ENCODE measurements around the gene TAS1R3.

The TAS1R3 gene

GRCh38 chr1:1347663-1348419 is 16.8 kb downstream of the TAS1R3 start:
- peak overlapping the region; percentile 35 to 76 for H3K27ac Mint-ChIP-seq
- DNase-seq: no peak
- H3K4me1 Mint-ChIP-seq (ENCODE audit: low read depth in 2 of 2): peaks cover 8 to 18% of the 10 kb centered on the region in 2 donors
- H3K4me3 Mint-ChIP-seq: peak overlapping the region; percentile 63 to 71
- H3K36me3 Mint-ChIP-seq (ENCODE audit: insufficient read depth): peaks cover 8% of the 10 kb centered on the region
- ATAC-seq (replicated peaks): no peak
- no peaks in the 10 kb centered on the region for H3K9me3 Mint-ChIP-seq
- H3K27me3 Mint-ChIP-seq: peaks cover 7 to 11% of the 10 kb centered on the region in 2 donors

DNA sequence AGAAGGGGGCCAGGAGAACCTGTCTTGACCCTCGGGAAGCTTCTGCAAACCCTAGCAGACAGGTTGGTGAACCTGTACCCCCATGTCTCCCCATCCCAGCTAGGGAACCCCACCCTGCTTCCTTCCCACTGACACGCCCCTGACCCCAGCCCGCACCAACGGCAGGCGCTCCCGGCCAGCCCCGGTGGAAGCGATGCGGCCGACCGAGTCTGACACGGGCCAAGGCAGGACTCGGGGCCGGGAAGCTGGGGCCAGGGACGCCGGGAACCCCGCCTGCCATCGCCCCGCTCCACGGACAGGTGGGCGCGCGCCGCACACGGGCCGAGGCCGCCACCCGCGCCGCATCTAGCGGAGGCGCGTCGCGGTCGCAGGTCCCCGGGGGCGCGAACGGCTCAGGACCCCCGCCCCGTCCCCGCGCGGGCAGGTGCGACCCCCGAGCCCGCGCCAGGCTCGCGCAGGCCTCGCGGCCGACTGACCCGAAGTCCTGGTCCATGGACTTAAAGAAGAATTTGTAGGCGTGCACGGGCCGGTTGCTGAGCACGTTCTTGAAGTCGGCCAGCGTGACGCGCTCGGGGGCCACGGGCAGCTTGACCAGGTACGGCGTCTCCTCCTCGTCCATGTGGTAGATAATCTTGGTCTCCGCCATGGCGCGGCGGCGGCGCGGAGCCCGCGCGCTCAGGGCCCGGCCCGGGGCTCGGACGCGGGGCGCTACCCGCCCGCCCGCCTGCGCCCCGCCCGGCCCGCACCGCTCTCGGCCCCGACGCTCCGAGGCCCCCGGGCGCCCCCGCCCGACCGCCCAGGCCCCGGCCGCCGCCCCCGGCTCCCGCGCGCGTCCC is 17.6 kb downstream of the TAS1R3 start:
- DNase-seq: no peak
- Mint-ChIP-seq H3K4me1 (ENCODE audit: low read depth in 2 of 2) (peaks cover 8 to 14% of the 10 kb centered on the region in 2 donors), H3K27me3 (peaks cover 9 to 19% of the 10 kb centered on the region in 2 donors), H3K9me3 (no peaks in the 10 kb centered on the region), H3K4me3 (peak overlapping the region; percentile 63 to 71), H3K36me3 (ENCODE audit: insufficient read depth) (peaks cover 5% of the 10 kb centered on the region), H3K27ac (peak overlapping the region in 1 of 2 donors; percentile 6)
- ATAC-seq (replicated peaks): peak; percentile 40

GRCh38 chr1:1349256-1350012 is 18.4 kb downstream of the TAS1R3 start, which contains the start of gene DVL1:
Gene DVL1 (minus strand): TSS chr1:1349418. CDS start chr1:1349065, 353 bp downstream.
- DNase-seq (peak; percentile 64 to 75 (median 69)), ATAC-seq (replicated peaks) (peak; percentile 82)
- Mint-ChIP-seq H3K4me1 (ENCODE audit: low read depth in 2 of 2) (peaks cover 8 to 13% of the 10 kb centered on the region in 2 donors), H3K27ac (peak within 1 kb of the TSS in 1 of 2 donors; percentile 6), H3K27me3 (peaks cover 9 to 26% of the 10 kb centered on the region in 2 donors), H3K9me3 (no peaks in the 10 kb centered on the region), H3K36me3 (ENCODE audit: insufficient read depth) (peaks cover 9% of the 10 kb centered on the region), H3K4me3 (peak within 1 kb of the TSS; percentile 63 to 71)

- ATAC-seq (replicated peaks) (no peak), DNase-seq (no peak)
- peak overlapping the region in 1 of 2 donors; percentile 33 for H3K27ac Mint-ChIP-seq
- H3K4me3 Mint-ChIP-seq: peak overlapping the region; percentile 57 to 66
- no peaks in the 10 kb centered on the region for H3K9me3 Mint-ChIP-seq
- H3K4me1 Mint-ChIP-seq (ENCODE audit: low read depth in 2 of 2): peaks cover 6 to 10% of the 10 kb centered on the region in 2 donors
- peaks cover 9% of the 10 kb centered on the region for H3K36me3 Mint-ChIP-seq (ENCODE audit: insufficient read depth)
- H3K27me3 Mint-ChIP-seq: peaks cover 9 to 29% of the 10 kb centered on the region in 2 donors
Observed at GRCh38 chr1:1351511-1352427, 20.7 kb downstream of the TAS1R3 start.

GRCh38 chr1:1352786-1353388 is 21.8 kb downstream of the TAS1R3 start:
- ATAC-seq (replicated peaks) (no peak), DNase-seq (no peak)
- peak overlapping the region; percentile 57 to 66 for H3K4me3 Mint-ChIP-seq
- peaks cover 9% of the 10 kb centered on the region for H3K36me3 Mint-ChIP-seq (ENCODE audit: insufficient read depth)
- no peaks in the 10 kb centered on the region for H3K9me3 Mint-ChIP-seq
- peaks cover 11 to 40% of the 10 kb centered on the region in 2 donors for H3K27me3 Mint-ChIP-seq
- H3K4me1 Mint-ChIP-seq (ENCODE audit: low read depth in 2 of 2): peaks cover 0 to 3% of the 10 kb centered on the region in 2 donors
- H3K27ac Mint-ChIP-seq: no peak overlapping the region

- ATAC-seq (replicated peaks): no peak
- Mint-ChIP-seq H3K9me3 (no peaks in the 10 kb centered on the region), H3K4me1 (ENCODE audit: low read depth in 2 of 2) (peaks cover 0 to 3% of the 10 kb centered on the region in 2 donors), H3K27me3 (peaks cover 18 to 47% of the 10 kb centered on the region in 2 donors), H3K27ac (no peak overlapping the region), H3K4me3 (peak overlapping the region; percentile 20 to 63), H3K36me3 (ENCODE audit: insufficient read depth) (peaks cover 9% of the 10 kb centered on the region)
- DNase-seq: no peak
Observed at GRCh38 chr1:1353389-1354151, 22.5 kb downstream of the TAS1R3 start.

DNA sequence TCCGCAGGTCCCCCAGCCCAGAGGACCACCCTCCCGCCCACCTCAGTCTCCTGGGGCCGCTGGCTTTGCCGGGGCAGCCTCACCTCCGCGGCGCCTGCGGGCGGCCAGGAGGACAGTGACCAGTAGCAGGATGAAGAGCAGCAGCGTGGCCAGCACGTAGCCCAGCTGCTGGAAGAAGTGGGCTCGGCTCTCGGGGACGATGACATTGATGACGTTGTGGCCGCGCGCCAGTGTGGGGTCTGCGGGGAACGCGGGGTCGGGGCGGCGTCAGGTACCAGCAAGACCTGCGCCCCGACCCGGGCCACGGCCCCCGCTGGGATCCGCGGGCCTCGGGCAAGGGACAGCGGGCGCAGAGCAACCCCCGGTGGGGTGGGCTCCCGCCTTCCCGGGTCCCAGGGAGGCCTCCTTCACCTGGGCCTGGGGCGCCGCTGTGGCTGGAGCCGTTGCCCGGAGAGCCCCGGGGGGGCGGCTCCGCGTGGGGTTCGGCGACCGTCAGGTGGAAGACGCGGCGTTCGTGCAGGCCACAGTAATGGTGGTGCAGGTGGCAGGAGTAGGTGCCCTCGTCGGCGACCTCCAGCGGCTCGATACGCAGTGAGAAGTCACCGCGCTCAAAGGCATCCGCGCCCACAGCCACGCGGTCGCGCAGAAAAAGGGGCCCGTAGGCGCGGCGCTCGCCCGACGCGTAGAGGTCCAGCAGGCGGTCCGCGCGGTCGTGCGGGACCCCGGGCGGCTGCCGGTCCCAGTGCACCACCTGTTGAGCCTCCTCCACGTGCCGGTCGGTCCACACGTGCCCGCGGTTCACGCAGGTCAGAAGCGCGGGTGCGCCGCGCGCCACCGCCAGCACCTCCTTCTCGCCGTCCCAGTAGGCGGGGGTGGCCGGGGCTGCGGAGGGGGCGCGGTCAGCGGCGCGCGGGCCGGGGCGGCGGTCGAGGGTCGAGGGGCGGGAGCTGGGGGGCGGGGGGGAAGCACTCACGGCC is 23.5 kb downstream of the TAS1R3 start:
- ATAC-seq (replicated peaks): peak; percentile 38
- peaks cover 9% of the 10 kb centered on the region for H3K36me3 Mint-ChIP-seq (ENCODE audit: insufficient read depth)
- H3K9me3 Mint-ChIP-seq: no peaks in the 10 kb centered on the region
- no peak for DNase-seq
- peaks cover 23 to 56% of the 10 kb centered on the region in 2 donors for H3K27me3 Mint-ChIP-seq
- H3K27ac Mint-ChIP-seq: no peak overlapping the region
- peak overlapping the region; percentile 20 to 63 for H3K4me3 Mint-ChIP-seq
- H3K4me1 Mint-ChIP-seq (ENCODE audit: low read depth in 2 of 2): peaks cover 0 to 7% of the 10 kb centered on the region in 2 donors

- Mint-ChIP-seq H3K27ac (no peak overlapping the region), H3K9me3 (no peaks in the 10 kb centered on the region), H3K36me3 (ENCODE audit: insufficient read depth) (peaks cover 9% of the 10 kb centered on the region), H3K4me1 (ENCODE audit: low read depth in 2 of 2) (peaks cover 0 to 7% of the 10 kb centered on the region in 2 donors), H3K27me3 (peaks cover 23 to 58% of the 10 kb centered on the region in 2 donors), H3K4me3 (no peak overlapping the region)
- ATAC-seq (replicated peaks) (no peak), DNase-seq (no peak)
Observed at GRCh38 chr1:1355416-1355815, 24.3 kb downstream of the TAS1R3 start.

GRCh38 chr1:1356166-1356795 is 25.2 kb downstream of the TAS1R3 start:
- Mint-ChIP-seq H3K36me3 (ENCODE audit: insufficient read depth) (peaks cover 9% of the 10 kb centered on the region), H3K27ac (no peak overlapping the region), H3K27me3 (peaks cover 29 to 66% of the 10 kb centered on the region in 2 donors), H3K9me3 (no peaks in the 10 kb centered on the region), H3K4me1 (ENCODE audit: low read depth in 2 of 2) (peaks cover 0 to 12% of the 10 kb centered on the region in 2 donors), H3K4me3 (no peak overlapping the region)
- ATAC-seq (replicated peaks): no peak
- no peak for DNase-seq

- peaks cover 9% of the 10 kb centered on the region for H3K36me3 Mint-ChIP-seq (ENCODE audit: insufficient read depth)
- peaks cover 29 to 67% of the 10 kb centered on the region in 2 donors for H3K27me3 Mint-ChIP-seq
- H3K4me1 Mint-ChIP-seq (ENCODE audit: low read depth in 2 of 2): peaks cover 0 to 12% of the 10 kb centered on the region in 2 donors
- H3K4me3 Mint-ChIP-seq: no peak overlapping the region
- DNase-seq (no peak), ATAC-seq (replicated peaks) (no peak)
- H3K9me3 Mint-ChIP-seq: no peaks in the 10 kb centered on the region
- no peak overlapping the region for H3K27ac Mint-ChIP-seq
Observed at GRCh38 chr1:1356796-1357401, 25.8 kb downstream of the TAS1R3 start.

All from effector memory CD8-positive, alpha-beta T cell (primary cell).